ENCODE data around the gene CADM2.

- no peak for TF ChIP-seq POLR2A (IDR thresholded peaks at IDR 0.05; ENCODE audit: low read depth, low read length)
- TF ChIP-seq POLR2AphosphoS5 (IDR thresholded peaks at IDR 0.05; ENCODE audit: low read depth, low read length) = no peak
These were observed 33.2 kb upstream of the CADM2 start for GRCh38 chr3:84925571-84925970.

All from GM12892 (cell line).